Caco-2 (cell line): ENCODE results near the gene CEACAM19. TPM values are rescaled to one million over a fixed set of nuclear protein-coding genes. Genes with fewer than 3 reads are reported as not detected.
"Not testable (repeated sequence)": the region's sequence is repeated elsewhere in the genome, so short reads cannot be mapped to it uniquely, and the experiment has no call there.

Experiments
- BruUV-seq: library from RNA; stranded (reverse); fragments of 400-500 nt; replicated peaks from 2 replicates; lab custom pipeline; 2021; lab: Mats Ljungman, UMichigan
- CTCF ChIA-PET: fragments of 300-600 bp; sonication (Branson Sonifier 250); formaldehyde crosslinking; loops from one replicate; lab custom pipeline; 2022; ENCODE audit warnings: antibody characterized with exemption; lab: Charles Lee
- POLR2A ChIA-PET: fragments of 300-600 bp; sonication (Branson Sonifier 250); formaldehyde crosslinking; loops from one replicate; lab custom pipeline; 2022; ENCODE audit warnings: antibody characterized with exemption; lab: Charles Lee
- DNase-seq, 2 experiments: peaks; one replicate each; pipeline versions ENCODE4 v3.0.0 to v3.0.0-alpha.2; 2020 to 2022
- H3K27me3 ChIP-seq: replicated peaks from 2 replicates; pipeline ENCODE4 v1.6.0; 2011; ENCODE audit warnings: low read length; ENCODE audit not compliant: control insufficient read depth, insufficient read depth
- H3K36me3 ChIP-seq: 2 replicates; pipeline ENCODE4 v1.5.1; 2011; ENCODE audit warnings: low read length; ENCODE audit not compliant: control insufficient read depth, insufficient read depth
- H3K4me1 ChIP-seq: fragments of 250-450 bp; sonication (Bioruptor Pico); 2 replicates; pipeline ENCODE4 v1.5.1; 2020; ENCODE audit warnings: mild to moderate bottlenecking
- H3K4me3 ChIP-seq: 2 replicates; pipeline ENCODE4 v1.5.1; 2011; ENCODE audit warnings: low read depth, mild to moderate bottlenecking, control low read depth, low read length
- H3K9me3 ChIP-seq: fragments of 250-450 bp; sonication (Bioruptor Pico); 2 replicates; pipeline ENCODE4 v1.5.1; 2020; ENCODE audit warnings: mild to moderate bottlenecking, moderate library complexity
- H3K27ac Mint-ChIP-seq: one replicate; pipeline ENCODE4 v1.8.0; 2022; ENCODE audit warnings: mixed read lengths; ENCODE audit not compliant: unreplicated experiment
- H3K27me3 Mint-ChIP-seq: one replicate; pipeline ENCODE4 v1.8.0; 2022; ENCODE audit warnings: mixed read lengths; ENCODE audit not compliant: insufficient read depth, unreplicated experiment
- H3K36me3 Mint-ChIP-seq: one replicate; pipeline ENCODE4 v1.8.0; 2022; ENCODE audit warnings: mild to moderate bottlenecking, mixed read lengths; ENCODE audit not compliant: insufficient read depth, unreplicated experiment
- H3K4me1 Mint-ChIP-seq: one replicate; pipeline ENCODE4 v1.8.0; 2022; ENCODE audit warnings: low read depth, mixed read lengths; ENCODE audit not compliant: unreplicated experiment
- H3K4me3 Mint-ChIP-seq: one replicate; pipeline ENCODE4 v1.8.0; 2022; ENCODE audit warnings: mild to moderate bottlenecking, moderate library complexity, mixed read lengths; ENCODE audit not compliant: unreplicated experiment
- H3K9me3 Mint-ChIP-seq: one replicate; pipeline ENCODE4 v1.8.0; 2022; ENCODE audit warnings: mixed read lengths; ENCODE audit not compliant: unreplicated experiment
- CTCF ChIP-seq, 2 experiments: fragments of 200-600 bp in 1 of 2; IDR thresholded peaks; 1 replicate in 1 of 2; 2 replicates in 1 of 2; pipeline versions ENCODE4 v1.5.1 to v1.8.0; 2011 to 2022; ENCODE audit warnings: antibody characterized with exemption in 1 of 2, control low read depth in 1 of 2, inconsistent platforms in 1 of 2, low read depth in 1 of 2, low read length in 1 of 2, mild to moderate bottlenecking in 1 of 2, moderate library complexity in 1 of 2; ENCODE audit not compliant: insufficient read depth in 1 of 2, severe bottlenecking in 1 of 2, unreplicated experiment in 1 of 2
- intact Hi-C: fragments of 100-400 bp; cut with micrococcal nuclease; formaldehyde crosslinking; loops from one replicate; pipeline ENCODE4 v1.10.0; 2022; ENCODE audit not compliant: unreplicated experiment
- total RNA-seq: library from RNA; stranded (reverse); gene quantifications from 2 replicates; pipeline ENCODE4 v1.2.3, GENCODE V29; 2022

CEACAM19 gene
- total RNA-seq, 1 experiment from 2014 or later, result 2.9 TPM

DNA sequence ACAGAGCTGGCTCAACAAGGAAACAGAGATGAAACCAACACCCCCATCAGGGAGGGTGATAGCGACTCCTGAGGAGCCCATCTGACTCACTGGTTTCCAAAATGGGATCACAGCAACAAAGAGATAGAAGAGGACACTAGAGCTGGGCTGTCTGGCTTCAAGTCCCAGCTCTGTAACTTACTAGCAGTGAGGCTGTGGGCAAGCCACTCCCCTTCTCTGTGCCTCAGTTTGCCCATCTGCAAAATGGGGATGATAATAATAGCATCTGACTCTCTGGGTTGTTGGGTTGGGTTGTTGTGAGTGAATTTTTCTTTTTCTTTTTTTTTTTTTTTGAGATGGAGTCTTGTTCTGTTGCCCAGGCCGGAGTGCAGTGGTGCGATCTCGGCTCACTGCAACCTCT lies 43.7 kb upstream of the CEACAM19 start:
- CTCF ChIA-PET, result interaction anchor here (1.7 kb wide), 1 partner anchor 57 kb away, joined by 13 read pairs; no protein-coding TSS in a partner anchor
- no peak overlapping the region for H3K27ac Mint-ChIP-seq
- no peaks in the 10 kb centered on the region for H3K27me3 ChIP-seq
- H3K4me1 ChIP-seq, result peaks cover 21% of the 10 kb centered on the region
- no peak for DNase-seq
- no peak for TF ChIP-seq CTCF (IDR thresholded peaks at IDR 0.05; ENCODE audit: insufficient read depth in 1 of 2, low read depth in 1 of 2, low read length in 1 of 2, severe bottlenecking in 1 of 2, unreplicated experiment in 1 of 2)
- H3K9me3 ChIP-seq, result no peaks in the 10 kb centered on the region
- H3K36me3 ChIP-seq, result peaks cover 5% of the 10 kb centered on the region
- no peaks in the 10 kb centered on the region for H3K27me3 Mint-ChIP-seq
- H3K4me3 ChIP-seq, result no peak overlapping the region
- intact Hi-C loops, result no loop called here
- H3K36me3 Mint-ChIP-seq, result peaks cover 5% of the 10 kb centered on the region
- H3K4me1 Mint-ChIP-seq, result peaks cover 16% of the 10 kb centered on the region
- H3K4me3 Mint-ChIP-seq, result no peak overlapping the region
- POLR2A ChIA-PET, result no interaction called here
- no TSS peak for BruUV-seq
- H3K9me3 Mint-ChIP-seq, result no peaks in the 10 kb centered on the region

- TF ChIP-seq CTCF (IDR thresholded peaks at IDR 0.05; ENCODE audit: insufficient read depth in 1 of 2, low read depth in 1 of 2, low read length in 1 of 2, severe bottlenecking in 1 of 2, unreplicated experiment in 1 of 2), result no peak
- POLR2A ChIA-PET, result no interaction called here
- peaks cover 21% of the 10 kb centered on the region for H3K4me1 ChIP-seq
- no peak for DNase-seq
- H3K36me3 ChIP-seq, result peaks cover 5% of the 10 kb centered on the region
- BruUV-seq, result no TSS peak
- H3K27me3 Mint-ChIP-seq, result no peaks in the 10 kb centered on the region
- H3K27me3 ChIP-seq, result no peaks in the 10 kb centered on the region
- H3K27ac Mint-ChIP-seq, result no peak overlapping the region
- H3K4me3 Mint-ChIP-seq, result no peak overlapping the region
- H3K9me3 Mint-ChIP-seq, result no peaks in the 10 kb centered on the region
- H3K36me3 Mint-ChIP-seq, result peaks cover 5% of the 10 kb centered on the region
- H3K4me3 ChIP-seq, result no peak overlapping the region
- CTCF ChIA-PET, result no interaction called here
- intact Hi-C loops, result no loop called here
- H3K9me3 ChIP-seq, result no peaks in the 10 kb centered on the region
- H3K4me1 Mint-ChIP-seq, result peaks cover 21% of the 10 kb centered on the region
Observed at GRCh38 chr19:44628793-44629192, 42.5 kb upstream of the CEACAM19 start.

- CTCF ChIA-PET, result not testable (repeated sequence)
Observed at GRCh38 chr19:44631611-44632010, 39.7 kb upstream of the CEACAM19 start.

DNA sequence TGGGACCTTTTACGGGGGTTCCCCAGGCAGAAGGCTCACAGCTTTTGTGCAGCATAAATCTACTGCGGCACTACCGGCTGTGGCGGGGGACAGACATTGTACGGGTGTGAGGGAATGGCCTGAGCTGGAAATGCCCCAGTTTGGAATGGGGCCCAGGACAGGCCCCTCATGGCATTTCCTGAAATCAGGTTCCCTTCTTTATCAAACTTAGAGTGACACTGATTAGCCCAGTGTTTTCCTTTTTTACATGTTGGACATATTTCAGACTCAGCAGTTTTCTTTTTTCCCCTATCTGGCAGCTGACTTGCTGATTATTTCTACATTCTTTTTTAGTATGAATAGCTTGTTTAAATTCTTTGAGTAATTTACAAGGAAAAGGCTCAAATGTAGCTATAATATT lies 37.2 kb upstream of the CEACAM19 start:
- POLR2A ChIA-PET, DNase-seq, H3K27me3 Mint-ChIP-seq, intact Hi-C loops, H3K9me3 Mint-ChIP-seq, H3K27ac Mint-ChIP-seq, H3K27me3 ChIP-seq, H3K9me3 ChIP-seq, H3K4me3 Mint-ChIP-seq, BruUV-seq, H3K36me3 ChIP-seq, H3K4me3 ChIP-seq: not testable (repeated sequence)
- peaks cover 33% of the 10 kb centered on the region for H3K4me1 ChIP-seq
- Mint-ChIP-seq H3K4me1 (peaks cover 31% of the 10 kb centered on the region), H3K36me3 (peaks cover 13% of the 10 kb centered on the region)
- CTCF ChIA-PET, result interaction anchor here (0.6 kb wide), 1 partner anchor 24 kb away, joined by 5 read pairs; no protein-coding TSS in a partner anchor

More at GRCh38 chr19:44631611-44632010, 39.7 kb upstream of the CEACAM19 start:
- H3K4me3 ChIP-seq, H3K27me3 ChIP-seq, BruUV-seq, H3K9me3 ChIP-seq, H3K27ac Mint-ChIP-seq, intact Hi-C loops, H3K27me3 Mint-ChIP-seq, H3K4me3 Mint-ChIP-seq, H3K9me3 Mint-ChIP-seq, POLR2A ChIA-PET, H3K36me3 ChIP-seq, DNase-seq: not testable (repeated sequence)
- H3K4me1 ChIP-seq, result peaks cover 19% of the 10 kb centered on the region
- peaks cover 13% of the 10 kb centered on the region for H3K36me3 Mint-ChIP-seq
- H3K4me1 Mint-ChIP-seq, result peaks cover 24% of the 10 kb centered on the region
